Muscle of back (tissue), 11 donors: ENCODE measurements around the gene CYB561. TPM values are rescaled to one million over a fixed set of nuclear protein-coding genes. Genes with fewer than 3 reads are reported as not detected.

Experiments
- DNase-seq, 3 donors: peaks; one replicate each; pipeline versions ENCODE4 v3.0.0 to v3.0.0-alpha.2; 2013
- polyA plus RNA-seq, 10 donors: library from polyadenylated mRNA; unstranded; fragments of 120-200 nt; gene quantifications; one replicate each; pipeline ENCODE4 v1.2.1, GENCODE V29; 2013; ENCODE audit not compliant: insufficient read length in 10 of 10

CYB561 gene
- polyA plus RNA-seq, 10 donors, result 3.4 to 9.9 (median 4.9) TPM

GRCh38 chr17:63414222-63414621 lies 31.9 kb downstream of the CYB561 start:
- no peak for DNase-seq

- DNase-seq, result no peak
Measured at GRCh38 chr17:63413128-63413527, 33.0 kb downstream of the CYB561 start.

- DNase-seq, result no peak
Measured at GRCh38 chr17:63412234-63412633, 33.9 kb downstream of the CYB561 start.

GRCh38 chr17:63407741-63408330 lies 38.3 kb downstream of the CYB561 start:
- DNase-seq, result peak in 1 of 3 donors; percentile 53

- DNase-seq, result peak; percentile 87 to 91 (median 88)
Measured at GRCh38 chr17:63406689-63407330, 39.3 kb downstream of the CYB561 start.

GRCh38 chr17:63405741-63406261 lies 40.3 kb downstream of the CYB561 start:
- peak; percentile 66 to 86 (median 74) for DNase-seq

GRCh38 chr17:63405020-63405419 lies 41.1 kb downstream of the CYB561 start:
- peak in 1 of 3 donors; percentile 16 for DNase-seq

DNA sequence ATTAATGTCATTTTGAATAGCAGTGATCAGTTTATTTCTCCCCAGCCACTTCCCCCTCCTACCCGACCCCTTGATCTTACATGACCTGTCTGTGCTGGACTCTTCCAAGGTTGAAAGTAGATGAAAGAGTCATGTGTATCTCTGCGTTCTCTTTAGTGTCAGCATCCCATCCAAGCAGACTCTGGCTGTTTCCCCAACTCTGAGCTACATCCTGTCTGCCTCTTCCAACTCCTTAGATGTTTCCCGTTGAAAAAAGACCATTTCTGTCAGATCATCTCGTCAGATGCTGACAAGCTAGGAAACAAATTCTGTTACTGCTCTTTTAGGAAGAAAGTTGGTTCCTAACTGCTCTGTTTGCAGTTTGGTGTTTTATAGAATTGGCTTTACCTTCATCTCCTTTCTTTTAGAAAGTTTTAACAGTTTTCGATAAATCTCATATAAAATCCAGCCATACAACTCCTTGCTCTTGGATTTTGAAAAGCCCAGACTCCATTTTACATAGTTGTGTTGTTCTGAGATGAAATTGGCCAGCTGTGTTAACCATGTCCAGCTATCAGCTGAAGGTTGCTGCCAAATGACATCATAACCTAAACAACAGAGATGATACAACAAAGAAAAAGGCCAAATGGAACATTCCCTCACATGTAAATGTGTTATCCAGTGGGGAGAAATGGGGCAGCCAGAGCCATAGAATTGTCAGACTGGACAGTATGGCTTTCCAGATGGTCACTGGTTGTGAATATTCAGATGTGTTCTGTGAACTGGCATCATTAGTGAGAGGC lies 43.5 kb downstream of the CYB561 start:
- peak; percentile 61 to 90 (median 79) for DNase-seq

GRCh38 chr17:63399856-63400255 lies 46.2 kb downstream of the CYB561 start:
- peak; percentile 85 to 96 (median 91) for DNase-seq

GRCh38 chr17:63399316-63399715 lies 46.8 kb downstream of the CYB561 start:
- DNase-seq, result peak; percentile 67 to 88 (median 78)

GRCh38 chr17:63398680-63399079 lies 47.4 kb downstream of the CYB561 start:
- no peak for DNase-seq

GRCh38 chr17:63395075-63395805 lies 50.9 kb downstream of the CYB561 start:
- DNase-seq, result peak in 2 of 3 donors; percentile 24 to 62

DNA sequence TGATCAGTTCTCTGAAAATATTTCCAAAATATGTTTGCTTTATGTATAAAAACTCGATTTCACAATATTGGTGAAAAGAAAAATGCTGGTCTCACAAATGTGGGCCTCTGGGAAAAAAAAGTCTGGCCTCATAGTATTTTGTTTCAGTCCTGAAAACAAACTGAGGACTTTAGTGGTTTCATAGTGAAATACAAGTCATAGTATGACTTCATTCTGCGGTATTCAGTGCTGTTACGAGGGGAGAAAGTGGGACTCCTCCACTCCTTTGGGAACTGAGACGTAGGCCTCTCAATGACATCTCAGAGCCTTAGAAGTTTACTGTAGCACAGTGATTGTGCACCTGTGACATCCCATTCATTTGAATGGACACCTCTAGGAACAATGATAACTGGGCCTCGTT lies 56.0 kb downstream of the CYB561 start:
- DNase-seq, result no peak

DNA sequence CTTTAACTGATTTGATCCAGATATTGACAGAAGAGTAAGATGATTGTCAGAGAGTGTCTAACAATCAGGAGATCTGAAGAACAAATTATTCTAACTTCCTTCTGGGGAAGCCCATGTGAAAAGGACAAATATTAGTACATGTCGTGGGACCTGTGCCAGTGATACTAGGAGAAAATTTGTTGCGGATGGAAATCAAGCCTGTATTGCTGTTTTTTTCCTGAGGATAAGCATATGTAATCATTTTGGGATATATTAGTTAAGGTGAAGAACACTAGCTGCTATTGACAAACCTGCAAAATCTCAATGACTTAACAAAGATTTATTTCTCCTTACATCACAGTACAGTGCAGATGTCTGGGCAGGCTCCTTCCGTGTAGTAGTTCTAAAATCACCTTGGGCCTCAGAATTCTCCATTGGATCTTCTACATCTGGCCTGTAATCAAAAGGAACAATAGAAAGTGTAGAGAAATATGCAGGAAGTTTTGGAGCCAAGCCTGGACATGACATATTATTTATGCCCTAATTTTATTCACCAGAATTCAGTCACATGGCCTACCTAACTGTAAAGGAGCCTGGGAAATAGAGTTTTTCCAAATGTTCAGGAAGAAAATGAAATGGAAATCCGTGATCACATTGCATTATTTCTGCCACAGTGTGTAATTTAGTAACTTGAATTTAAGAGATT lies 58.3 kb downstream of the CYB561 start:
- peak in 2 of 3 donors; percentile 34 to 60 for DNase-seq

DNA sequence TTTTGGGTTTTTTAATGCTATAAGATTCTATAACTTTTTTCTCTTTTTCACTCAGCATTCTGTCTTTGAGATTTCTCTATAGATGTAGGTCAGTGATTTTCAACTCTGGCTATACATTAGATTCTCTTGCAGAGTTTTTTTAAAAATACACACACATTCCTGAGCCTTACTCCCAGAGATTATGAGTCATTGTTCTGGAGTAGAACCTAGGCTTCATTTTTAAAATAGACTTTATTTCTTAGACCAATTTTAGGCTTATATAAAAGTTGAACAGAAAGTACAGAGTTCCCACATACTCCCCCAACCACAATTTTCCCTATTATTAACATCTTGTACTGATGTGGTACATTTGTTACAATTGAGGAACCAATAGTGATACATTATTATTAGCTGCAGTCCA lies 63.3 kb downstream of the CYB561 start:
- DNase-seq, result no peak

Other genes starting within 250 kb of the CYB561 start
- 10 to 100 TPM in 3 of 10 donors, 1 to 10 TPM in 7; 7.7 to 14.2 (median 8.8) TPM for gene ACE, start 30.8 kb upstream of the CYB561 start, polyA plus RNA-seq
- gene KCNH6, start 77.1 kb upstream of the CYB561 start, polyA plus RNA-seq, result under 1 TPM in 2 of 10 donors, not detected in 8; 0.06 to 0.10 TPM
- 10 to 100 TPM; 36.4 to 50.4 (median 41.8) TPM for gene DCAF7, start 104.2 kb upstream of the CYB561 start, polyA plus RNA-seq
- 10 to 100 TPM; 14.6 to 18.6 (median 17.2) TPM for gene TACO1, start 154.6 kb upstream of the CYB561 start, polyA plus RNA-seq
- 10 to 100 TPM; 20.2 to 27.9 (median 23.7) TPM for gene MAP3K3, start 176.1 kb upstream of the CYB561 start, polyA plus RNA-seq